ENCODE data around the gene SERINC5.

DNA sequence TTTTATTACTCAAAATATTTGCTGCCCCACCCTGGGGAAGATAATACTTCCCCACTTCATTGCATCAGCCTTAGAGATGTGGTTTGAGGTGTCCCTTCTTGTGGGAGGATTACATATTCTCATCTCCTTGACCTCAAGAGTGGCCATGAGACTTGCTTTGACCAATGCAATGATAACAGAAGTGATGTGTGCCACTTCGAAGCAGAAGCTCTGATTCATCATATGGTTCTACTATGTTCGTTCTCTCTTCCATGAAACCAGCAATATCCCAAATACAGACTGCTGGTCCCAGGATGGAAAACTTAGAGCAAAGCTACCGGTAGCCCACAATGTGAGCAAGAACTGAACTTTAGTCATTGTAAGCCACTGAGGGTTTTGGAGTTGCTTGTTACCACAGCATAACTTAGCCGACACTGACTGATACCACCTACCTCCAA, 128.7 kb downstream of the SERINC5 start:
- TF ChIP-seq, protein P1, sequence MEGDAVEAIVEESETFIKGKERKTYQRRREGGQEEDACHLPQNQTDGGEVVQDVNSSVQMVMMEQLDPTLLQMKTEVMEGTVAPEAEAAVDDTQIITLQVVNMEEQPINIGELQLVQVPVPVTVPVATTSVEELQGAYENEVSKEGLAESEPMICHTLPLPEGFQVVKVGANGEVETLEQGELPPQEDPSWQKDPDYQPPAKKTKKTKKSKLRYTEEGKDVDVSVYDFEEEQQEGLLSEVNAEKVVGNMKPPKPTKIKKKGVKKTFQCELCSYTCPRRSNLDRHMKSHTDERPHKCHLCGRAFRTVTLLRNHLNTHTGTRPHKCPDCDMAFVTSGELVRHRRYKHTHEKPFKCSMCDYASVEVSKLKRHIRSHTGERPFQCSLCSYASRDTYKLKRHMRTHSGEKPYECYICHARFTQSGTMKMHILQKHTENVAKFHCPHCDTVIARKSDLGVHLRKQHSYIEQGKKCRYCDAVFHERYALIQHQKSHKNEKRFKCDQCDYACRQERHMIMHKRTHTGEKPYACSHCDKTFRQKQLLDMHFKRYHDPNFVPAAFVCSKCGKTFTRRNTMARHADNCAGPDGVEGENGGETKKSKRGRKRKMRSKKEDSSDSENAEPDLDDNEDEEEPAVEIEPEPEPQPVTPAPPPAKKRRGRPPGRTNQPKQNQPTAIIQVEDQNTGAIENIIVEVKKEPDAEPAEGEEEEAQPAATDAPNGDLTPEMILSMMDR (conservative IDR thresholded peaks at IDR 0.05 in 1 of 2, IDR thresholded peaks at IDR 0.05 in 1 of 2; ENCODE audit: extremely low read depth in 1 of 2, insufficient read depth in 1 of 2, low read depth in 1 of 2, low read length in 2 of 2): no peak
- no peak for TF ChIP-seq EZH2 (IDR thresholded peaks at IDR 0.05; ENCODE audit: borderline replicate concordance, low read length)
